ENCODE measurements around the gene NKD2.

Gene NKD2

DNA sequence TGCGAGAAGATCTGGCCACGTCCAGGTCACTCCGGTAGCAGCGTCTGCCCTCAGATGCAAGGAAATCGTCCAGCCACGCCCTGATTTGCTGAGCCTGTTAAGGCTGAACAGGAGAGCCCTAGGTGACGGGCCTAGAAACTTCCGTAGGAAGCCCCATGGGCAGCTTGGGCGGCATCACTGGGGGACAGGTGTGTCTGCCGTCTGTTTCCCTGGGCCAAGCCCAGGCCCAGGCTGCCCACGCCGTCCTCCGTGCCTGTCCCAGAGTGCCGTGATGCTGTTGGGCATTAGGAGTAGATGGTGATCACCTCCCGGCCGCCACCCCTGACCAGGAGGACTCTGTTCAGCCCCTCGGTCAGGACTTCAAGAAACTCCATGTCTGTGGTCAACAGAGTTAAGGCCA is 43.5 kb downstream of the NKD2 start:
- Histone ChIP-seq H3K9ac (ENCODE audit: low read depth, low read length) (no peak overlapping the region), H3K36me3 (ENCODE audit: insufficient read depth, low read length) (no peaks in the 10 kb centered on the region), H3K9me3 (ENCODE audit: control insufficient read depth, insufficient read depth, low read length) (no peaks in the 10 kb centered on the region), H3K4me1 (ENCODE audit: insufficient read depth, low read length) (no peaks in the 10 kb centered on the region)

DNA sequence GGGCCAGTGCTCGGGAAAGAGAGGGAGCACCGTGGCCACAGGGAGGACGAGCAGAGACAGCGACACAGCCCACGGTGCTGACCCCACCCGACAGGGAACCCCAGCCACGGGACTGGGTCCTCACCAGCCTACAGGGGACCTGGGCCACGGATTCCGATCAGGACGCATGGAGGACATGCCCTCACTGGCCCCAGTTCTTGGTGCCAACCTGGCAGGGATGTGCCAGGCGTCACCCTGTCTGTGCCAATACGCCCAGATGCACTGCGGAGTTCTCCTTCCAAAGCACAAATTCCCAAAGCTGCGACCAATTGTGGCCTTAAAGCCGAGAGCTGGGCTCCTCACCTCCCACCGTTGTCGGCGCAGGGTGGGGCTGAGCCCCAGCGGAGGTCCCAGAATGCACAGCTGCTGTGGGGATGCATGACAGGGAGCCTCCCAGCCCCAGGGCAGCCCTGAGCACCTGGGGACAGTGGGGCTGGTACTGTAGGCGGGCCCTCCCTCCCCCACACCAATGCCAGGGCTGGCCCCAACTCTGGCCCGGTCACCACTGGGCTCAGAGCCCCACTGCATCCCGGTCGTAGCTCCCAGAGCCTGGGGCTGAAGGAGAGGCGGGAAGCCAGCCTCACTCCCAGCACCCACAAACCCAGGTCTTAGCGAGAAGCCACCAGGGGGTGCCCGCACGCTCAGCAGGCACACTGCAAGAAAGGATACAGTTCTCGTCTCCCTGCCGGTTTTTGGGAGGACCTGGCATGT is 44.2 kb downstream of the NKD2 start:
- Histone ChIP-seq H3K9ac (ENCODE audit: low read depth, low read length) (no peak overlapping the region), H3K9me3 (ENCODE audit: control insufficient read depth, insufficient read depth, low read length) (no peaks in the 10 kb centered on the region), H3K36me3 (ENCODE audit: insufficient read depth, low read length) (no peaks in the 10 kb centered on the region; the same call in 1 of the 2 replicates), H3K4me1 (ENCODE audit: insufficient read depth, low read length) (no peaks in the 10 kb centered on the region)

DNA sequence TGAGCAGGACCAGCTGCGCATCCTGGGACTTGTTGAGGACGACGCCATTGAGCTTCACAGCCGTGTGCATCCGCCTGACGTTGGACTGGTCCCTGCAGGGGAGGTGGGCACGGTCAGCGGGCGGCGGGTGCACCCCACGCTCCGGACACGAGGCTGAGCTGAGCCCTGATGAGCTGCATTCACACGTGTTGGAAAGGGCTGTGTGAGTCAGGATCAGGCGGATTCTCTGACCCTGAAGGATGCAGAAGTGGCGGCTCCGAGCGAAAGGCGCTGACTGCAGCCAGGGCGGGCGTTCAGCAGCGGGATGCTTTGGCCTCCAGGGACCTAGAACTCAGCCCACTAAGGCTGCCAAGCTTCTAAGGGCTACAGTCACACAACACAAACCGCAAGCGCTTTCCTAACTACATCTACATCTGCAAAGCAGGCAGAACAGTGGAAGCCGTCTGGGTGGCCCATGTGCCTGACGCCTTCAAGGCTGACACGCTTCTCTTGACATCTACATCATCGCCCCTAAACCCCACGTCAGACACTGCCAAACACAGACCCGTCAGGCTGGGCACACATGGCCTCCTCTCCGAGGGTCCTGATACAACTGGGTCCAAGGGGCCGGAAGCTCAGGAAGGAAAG is 44.9 kb downstream of the NKD2 start:
- Histone ChIP-seq H3K4me1 (ENCODE audit: insufficient read depth, low read length) (no peaks in the 10 kb centered on the region), H3K9me3 (ENCODE audit: control insufficient read depth, insufficient read depth, low read length) (no peaks in the 10 kb centered on the region), H3K9ac (ENCODE audit: low read depth, low read length) (no peak overlapping the region), H3K36me3 (ENCODE audit: insufficient read depth, low read length) (no peaks in the 10 kb centered on the region; the same call in 1 of the 2 replicates)

DNA sequence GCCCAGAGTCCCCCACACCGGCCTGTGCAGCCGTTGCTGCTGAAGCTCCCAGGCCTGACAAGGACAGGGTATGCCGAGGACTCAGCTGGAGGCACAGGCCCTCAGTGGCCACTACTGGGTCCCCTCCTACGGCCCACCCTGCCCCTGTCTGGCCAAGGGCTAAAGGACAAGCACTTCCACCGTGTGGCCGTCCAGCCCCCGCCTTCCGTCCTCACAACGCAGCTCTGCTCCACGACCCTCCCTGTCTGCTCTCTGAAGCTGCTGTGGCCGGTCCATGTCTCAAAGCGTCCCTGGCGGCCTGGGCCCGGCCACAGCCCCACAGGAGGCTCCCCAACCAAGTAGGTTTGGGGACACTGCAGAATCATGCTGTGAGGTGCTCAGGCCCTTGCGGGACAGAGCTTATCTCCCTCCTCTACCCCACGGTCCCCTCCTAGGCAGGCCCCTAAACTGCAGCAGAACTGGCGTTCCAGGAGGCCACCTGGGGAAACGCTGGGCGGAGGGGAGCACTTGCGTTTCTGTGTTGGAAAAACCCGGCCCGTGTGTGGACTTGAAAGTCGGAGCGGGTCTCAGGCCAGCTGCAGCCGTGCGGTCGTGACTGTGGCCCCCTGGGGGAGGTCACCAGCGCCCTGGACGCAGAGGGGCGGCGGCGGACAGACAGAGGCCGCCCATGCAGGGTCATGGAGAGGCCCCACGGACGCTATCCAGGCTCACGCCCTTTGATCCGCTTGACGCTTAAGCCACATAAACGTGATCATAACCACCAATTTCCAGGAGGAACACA is 45.6 kb downstream of the NKD2 start:
- Histone ChIP-seq H3K9ac (ENCODE audit: low read depth, low read length) (no peak overlapping the region), H3K36me3 (ENCODE audit: insufficient read depth, low read length) (no peaks in the 10 kb centered on the region; the same call in 1 of the 2 replicates), H3K9me3 (ENCODE audit: control insufficient read depth, insufficient read depth, low read length) (no peaks in the 10 kb centered on the region), H3K4me1 (ENCODE audit: insufficient read depth, low read length) (no peaks in the 10 kb centered on the region)

DNA sequence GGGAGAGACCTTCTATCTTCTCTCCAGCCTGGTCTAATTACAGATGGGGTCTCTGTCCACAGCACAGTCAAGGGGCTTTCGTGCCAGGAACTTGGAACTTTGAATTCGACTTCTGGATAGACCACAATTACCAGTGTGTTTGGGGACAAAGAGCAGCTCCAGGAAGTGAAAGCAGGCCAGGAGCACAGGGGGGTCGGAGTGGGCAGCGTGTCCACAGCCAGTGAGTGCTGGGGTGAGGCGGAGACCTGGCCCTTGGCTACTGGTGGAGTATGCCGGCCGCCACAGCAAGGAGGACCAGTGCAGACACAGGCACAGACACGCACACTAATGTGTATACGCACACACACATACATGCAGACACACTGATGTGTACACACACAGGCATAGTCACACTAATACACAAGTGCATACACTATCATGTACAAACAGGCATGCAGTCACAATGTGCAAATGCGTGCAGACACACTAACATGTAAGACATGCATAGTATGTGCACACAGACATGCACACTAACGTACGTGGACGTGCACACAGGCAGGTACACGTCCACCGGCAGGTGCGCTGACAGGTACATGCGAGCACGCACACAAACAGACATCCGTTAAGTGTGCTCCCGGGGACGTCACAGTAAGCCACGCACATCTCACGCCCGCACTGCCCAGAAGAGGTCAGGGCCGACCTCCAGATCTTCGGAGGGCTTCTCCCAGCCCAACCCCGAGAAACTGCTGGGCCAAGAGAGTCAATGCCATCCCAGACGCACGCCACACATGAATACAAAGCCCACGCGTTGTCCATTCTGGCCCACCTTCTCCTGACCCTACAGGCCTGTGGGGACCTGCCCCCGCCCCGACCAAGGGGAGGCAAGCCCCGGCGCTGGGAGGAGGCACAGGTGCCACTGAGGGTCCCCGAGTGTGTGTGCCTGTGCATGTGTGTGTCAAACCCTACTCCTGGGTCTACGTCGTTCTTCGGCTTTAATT is 46.5 kb downstream of the NKD2 start:
- no peak overlapping the region for H3K9ac ChIP-seq (ENCODE audit: low read depth, low read length)
- no peaks in the 10 kb centered on the region for H3K4me1 ChIP-seq (ENCODE audit: insufficient read depth, low read length)
- H3K36me3 ChIP-seq (ENCODE audit: insufficient read depth, low read length), result no peaks in the 10 kb centered on the region; the same call in 1 of the 2 replicates
- no peaks in the 10 kb centered on the region for H3K9me3 ChIP-seq (ENCODE audit: control insufficient read depth, insufficient read depth, low read length)

DNA sequence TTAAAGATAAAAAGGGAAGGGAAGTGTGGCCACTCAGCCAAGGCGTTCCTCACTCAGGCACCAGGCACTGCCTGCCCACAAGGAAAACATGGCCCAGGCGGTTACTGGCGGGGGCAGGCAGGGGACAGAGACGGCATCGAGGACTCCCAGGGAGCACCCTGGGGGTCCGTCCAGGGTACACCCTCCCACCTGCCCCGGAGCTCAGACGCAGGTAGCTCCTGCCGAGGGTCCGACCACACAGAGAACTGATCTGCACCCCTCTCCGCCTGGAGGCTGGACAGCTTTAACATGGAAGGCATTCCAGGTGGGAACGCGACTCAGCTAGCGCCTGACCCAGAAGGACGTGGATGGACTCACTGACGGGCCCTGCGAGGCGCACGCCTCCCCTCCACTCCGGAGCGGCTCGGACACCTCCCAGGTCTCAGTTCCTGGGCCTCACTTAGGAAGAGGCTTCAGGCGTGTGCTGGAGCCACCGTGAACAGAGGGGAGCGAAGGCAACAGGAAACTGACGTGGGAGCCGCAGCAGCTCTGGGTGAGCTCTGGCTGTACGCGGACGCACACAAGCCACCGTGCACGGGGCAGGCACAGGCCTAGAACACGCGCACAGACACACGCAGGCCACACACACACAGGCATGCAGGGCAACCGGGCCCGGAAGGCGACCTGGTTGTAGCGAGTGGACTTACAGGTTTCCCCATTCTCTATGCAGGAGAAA is 47.5 kb downstream of the NKD2 start:
- H3K9ac ChIP-seq (ENCODE audit: low read depth, low read length), result no peak overlapping the region
- H3K4me1 ChIP-seq (ENCODE audit: insufficient read depth, low read length), result no peaks in the 10 kb centered on the region
- no peaks in the 10 kb centered on the region; the same call in 1 of the 2 replicates for H3K36me3 ChIP-seq (ENCODE audit: insufficient read depth, low read length)

DNA sequence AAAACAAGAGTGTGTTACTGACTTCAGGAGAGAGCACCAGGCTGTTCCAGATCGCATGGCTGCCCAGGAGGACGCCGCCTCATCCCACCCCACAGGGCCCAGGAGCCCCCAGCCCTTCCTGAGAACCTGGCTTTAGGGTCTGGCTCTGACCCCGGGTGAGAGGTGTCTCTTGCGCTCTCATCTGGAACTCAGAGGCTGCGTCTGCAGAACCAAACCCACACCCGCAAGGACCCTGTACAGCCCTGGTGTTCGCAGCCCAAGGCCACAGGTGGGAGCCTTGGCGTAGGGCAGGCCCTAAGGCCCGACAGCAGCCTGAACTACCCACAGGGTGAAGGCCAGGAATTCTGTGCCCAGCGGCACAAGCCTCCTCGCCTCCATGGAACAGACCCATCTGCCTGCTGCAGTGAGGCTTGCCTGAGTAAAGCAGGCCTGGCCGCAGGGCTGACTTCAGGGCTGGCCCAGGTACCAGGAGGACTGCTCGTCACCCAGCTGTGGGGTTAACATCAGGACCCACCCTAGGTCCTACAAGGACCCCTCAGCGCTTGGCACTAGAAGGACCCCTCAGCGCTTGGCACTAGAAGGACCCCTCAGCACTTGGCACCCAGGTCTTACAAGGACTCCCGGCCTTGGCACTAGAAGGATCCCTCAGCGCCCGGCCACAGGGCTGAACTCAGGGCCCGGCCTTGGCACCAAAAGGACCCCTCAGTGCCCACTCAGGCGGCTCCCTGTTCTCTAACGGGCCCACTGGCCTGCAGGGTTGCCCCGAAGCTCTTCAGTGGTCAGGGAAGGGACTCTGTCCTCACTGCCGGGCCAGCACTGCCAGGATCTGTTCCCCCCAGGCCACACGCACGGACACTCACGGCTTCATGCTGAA is 48.2 kb downstream of the NKD2 start:
- H3K4me1 ChIP-seq (ENCODE audit: insufficient read depth, low read length), result no peaks in the 10 kb centered on the region
- H3K36me3 ChIP-seq (ENCODE audit: insufficient read depth, low read length), result no peaks in the 10 kb centered on the region; the same call in 1 of the 2 replicates
- H3K9me3 ChIP-seq (ENCODE audit: control insufficient read depth, insufficient read depth, low read length), result no peaks in the 10 kb centered on the region
- H3K9ac ChIP-seq (ENCODE audit: low read depth, low read length), result no peak overlapping the region

More for the DNA sequence above, 47.5 kb downstream of the NKD2 start:
- no peaks in the 10 kb centered on the region for H3K9me3 ChIP-seq (ENCODE audit: control insufficient read depth, insufficient read depth, low read length)

DNA sequence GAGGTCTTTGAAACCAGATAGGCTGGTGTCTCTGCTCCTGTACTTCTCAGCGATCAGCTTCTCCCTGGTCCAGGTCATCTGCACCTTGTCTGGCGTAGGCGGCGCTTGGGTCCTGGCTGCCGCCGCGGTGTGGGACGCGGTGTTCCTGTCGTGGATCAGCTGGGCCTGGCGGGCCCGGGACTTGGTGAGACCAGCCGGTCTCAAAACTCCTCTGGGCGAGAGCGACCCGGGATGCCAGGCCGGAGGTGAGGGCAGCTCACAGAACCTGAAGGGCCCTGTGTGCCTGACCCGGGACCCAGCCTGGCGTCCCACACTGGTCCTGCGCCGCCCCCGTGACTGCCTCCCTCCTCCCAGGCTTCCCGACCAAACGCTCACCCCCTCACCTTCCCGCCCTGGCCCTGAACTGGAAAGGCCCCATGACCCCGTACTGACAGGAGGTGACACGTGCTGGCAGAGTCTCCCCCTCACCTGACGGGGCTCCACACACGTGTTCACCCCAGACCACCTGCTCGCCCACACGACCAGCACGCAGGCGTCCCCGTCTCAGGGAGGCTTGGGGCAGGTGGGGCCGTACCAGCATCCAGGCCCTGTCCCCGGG is 49.0 kb downstream of the NKD2 start:
- Histone ChIP-seq H3K36me3 (ENCODE audit: insufficient read depth, low read length) (no peaks in the 10 kb centered on the region; the same call in 1 of the 2 replicates), H3K9ac (ENCODE audit: low read depth, low read length) (no peak overlapping the region), H3K9me3 (ENCODE audit: control insufficient read depth, insufficient read depth, low read length) (no peaks in the 10 kb centered on the region), H3K4me1 (ENCODE audit: insufficient read depth, low read length) (no peaks in the 10 kb centered on the region)

DNA sequence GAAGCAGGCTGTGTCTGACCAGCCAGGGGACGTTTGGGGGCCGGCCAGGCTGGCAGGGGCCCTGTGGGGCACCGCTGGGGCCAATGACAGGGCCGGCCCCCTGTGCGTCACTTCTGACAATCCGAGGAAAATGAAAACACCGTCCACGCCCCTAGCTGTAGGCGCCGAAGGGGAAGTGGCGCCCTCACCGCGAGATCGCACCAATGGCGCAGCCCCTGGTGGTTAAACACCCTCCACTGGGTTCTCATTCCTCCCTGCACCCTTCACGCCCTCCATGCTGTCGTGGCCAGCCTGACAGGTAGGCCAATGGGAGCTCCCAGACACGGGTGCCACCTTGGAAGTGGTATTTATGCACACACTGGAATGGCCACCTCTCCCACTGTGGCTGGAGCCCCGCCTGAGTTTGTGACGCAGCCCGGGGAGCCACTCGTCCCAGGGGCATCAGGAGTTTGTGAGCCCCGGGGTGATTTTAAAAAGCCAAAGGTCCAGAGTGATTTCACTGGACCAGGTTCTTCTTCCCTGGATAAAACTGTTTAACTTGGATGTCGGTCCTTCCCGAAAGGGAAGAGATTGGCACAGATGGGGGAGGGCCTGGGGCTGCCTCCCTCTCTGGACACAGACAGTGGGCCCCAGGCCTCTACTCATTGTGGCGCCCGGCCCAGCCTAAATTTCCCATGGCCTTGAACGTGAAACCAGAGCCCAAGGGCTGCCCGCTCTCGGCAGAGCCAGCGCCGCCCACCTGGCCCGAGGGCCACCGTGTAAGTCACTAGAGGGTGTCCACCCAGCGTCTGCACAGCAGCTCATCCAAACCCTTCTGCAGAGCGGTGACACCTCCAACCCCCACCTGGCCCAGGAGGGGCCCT is 49.7 kb downstream of the NKD2 start:
- H3K9ac ChIP-seq (ENCODE audit: low read depth, low read length), result no peak overlapping the region
- no peaks in the 10 kb centered on the region for H3K9me3 ChIP-seq (ENCODE audit: control insufficient read depth, insufficient read depth, low read length)
- no peaks in the 10 kb centered on the region; the same call in 1 of the 2 replicates for H3K36me3 ChIP-seq (ENCODE audit: insufficient read depth, low read length)
- no peaks in the 10 kb centered on the region for H3K4me1 ChIP-seq (ENCODE audit: insufficient read depth, low read length)

DNA sequence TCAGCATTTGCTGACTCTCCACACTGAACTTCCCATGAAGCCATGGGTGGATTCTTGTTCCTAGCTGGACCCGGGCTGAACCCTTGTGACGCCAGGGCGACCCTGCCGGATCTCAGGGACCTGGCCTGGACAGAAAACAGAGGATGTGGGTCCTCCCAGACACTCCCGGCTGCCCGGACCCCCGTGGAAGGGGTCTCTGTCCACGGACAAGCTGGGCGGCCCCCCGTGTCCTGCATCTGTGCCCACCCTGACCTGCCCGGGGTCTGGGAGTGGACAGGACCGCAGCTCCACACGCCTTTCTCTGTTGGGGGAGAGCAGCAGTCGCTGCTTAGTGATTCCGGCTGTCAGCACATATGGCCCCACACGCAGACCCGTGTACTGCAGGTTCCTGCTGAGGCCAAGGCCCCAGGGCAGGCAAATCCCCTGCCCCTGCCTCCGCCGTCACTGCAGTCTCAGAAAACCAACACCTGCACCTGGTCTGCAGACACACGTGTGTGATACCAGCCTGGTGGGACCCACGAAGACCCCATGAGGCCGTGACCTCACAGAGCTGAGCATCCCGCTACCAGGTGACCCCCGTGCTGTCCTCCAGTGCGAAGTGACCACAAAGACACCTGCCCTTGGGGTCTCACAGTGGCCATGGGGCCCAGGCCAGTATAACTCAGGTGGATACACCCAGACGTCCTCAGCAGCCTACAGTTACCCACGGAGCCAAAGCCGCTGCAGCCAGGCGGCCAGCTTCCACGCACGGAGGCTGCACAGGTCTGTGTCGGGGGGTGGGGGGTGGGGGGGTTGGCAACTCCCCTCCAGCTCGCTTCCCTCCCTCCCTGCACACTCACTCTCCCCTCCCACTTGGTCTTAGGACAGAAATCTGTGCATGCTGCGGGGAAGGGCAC is 50.6 kb downstream of the NKD2 start:
- no peaks in the 10 kb centered on the region for H3K4me1 ChIP-seq (ENCODE audit: insufficient read depth, low read length)
- no peak overlapping the region for H3K9ac ChIP-seq (ENCODE audit: low read depth, low read length)
- H3K36me3 ChIP-seq (ENCODE audit: insufficient read depth, low read length), result no peaks in the 10 kb centered on the region; the same call in 1 of the 2 replicates
- H3K9me3 ChIP-seq (ENCODE audit: control insufficient read depth, insufficient read depth, low read length), result no peaks in the 10 kb centered on the region

DNA sequence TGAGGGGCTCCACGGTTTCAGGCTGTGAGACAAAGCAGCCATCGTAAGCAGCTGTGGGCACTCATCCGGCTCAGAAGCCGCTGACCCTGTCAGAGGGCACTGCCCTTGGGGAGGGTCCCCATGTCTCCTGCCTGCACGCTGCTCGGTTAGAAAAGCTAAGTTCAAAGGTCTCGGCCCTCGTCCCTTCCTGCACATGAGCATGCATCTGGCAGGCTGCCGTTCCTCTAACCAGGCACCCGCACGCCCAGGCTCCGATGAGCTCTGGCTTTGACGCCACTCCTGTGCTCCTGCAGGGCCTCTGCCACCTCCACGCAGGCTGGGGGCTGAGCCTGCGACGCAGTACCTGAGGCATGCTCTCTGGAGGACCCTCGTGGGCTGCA is 51.3 kb downstream of the NKD2 start:
- H3K9ac ChIP-seq (ENCODE audit: low read depth, low read length), result no peak overlapping the region
- no peaks in the 10 kb centered on the region for H3K9me3 ChIP-seq (ENCODE audit: control insufficient read depth, insufficient read depth, low read length)
- no peaks in the 10 kb centered on the region for H3K4me1 ChIP-seq (ENCODE audit: insufficient read depth, low read length)
- H3K36me3 ChIP-seq (ENCODE audit: insufficient read depth, low read length), result no peaks in the 10 kb centered on the region; the same call in 1 of the 2 replicates
